Nephron progenitor cell (in vitro differentiated cells): ENCODE data around the gene PLXNA1.
A peak's percentile ranks its signal among the peaks of the same experiment; 100 is the strongest.

Experiments used
- DNase-seq: peaks from one replicate; pipeline ENCODE4 v3.0.0; 2021
- H3K27ac Mint-ChIP-seq: 2 replicates; pipeline ENCODE4 v1.8.0; 2021; ENCODE audit warnings: mild to moderate bottlenecking, moderate library complexity, mixed read lengths
- H3K27me3 Mint-ChIP-seq: 2 replicates; pipeline ENCODE4 v1.8.0; 2021; ENCODE audit warnings: mild to moderate bottlenecking, low read depth, mixed read lengths; ENCODE audit not compliant: poor library complexity
- H3K36me3 Mint-ChIP-seq: 2 replicates; pipeline ENCODE4 v1.8.0; 2021; ENCODE audit warnings: low read depth, mixed read lengths
- H3K4me1 Mint-ChIP-seq: 2 replicates; pipeline ENCODE4 v1.8.0; 2021; ENCODE audit warnings: mixed read lengths
- H3K4me3 Mint-ChIP-seq: 2 replicates; pipeline ENCODE4 v1.8.0; 2021; ENCODE audit warnings: mild to moderate bottlenecking, moderate library complexity, mixed read lengths
- H3K9me3 Mint-ChIP-seq: 2 replicates; pipeline ENCODE4 v1.8.0; 2021; ENCODE audit warnings: mild to moderate bottlenecking, moderate library complexity, mixed read lengths
- CTCF ChIP-seq: fragments of 200-600 bp; sonication (generic); IDR thresholded peaks from 2 replicates; pipeline ENCODE4 v1.5.0; 2021; ENCODE audit warnings: antibody characterized with exemption

PLXNA1 gene

GRCh38 chr3:126941721-126942270 is 41.1 kb upstream of the PLXNA1 start:
- H3K27ac Mint-ChIP-seq: no peak overlapping the region
- H3K4me1 Mint-ChIP-seq: peaks cover 33% of the 10 kb centered on the region
- TF ChIP-seq CTCF: no peak
- H3K4me3 Mint-ChIP-seq: no peak overlapping the region
- H3K27me3 Mint-ChIP-seq: peaks cover 8% of the 10 kb centered on the region
- no peaks in the 10 kb centered on the region for H3K9me3 Mint-ChIP-seq
- no peaks in the 10 kb centered on the region for H3K36me3 Mint-ChIP-seq
- DNase-seq: no peak

GRCh38 chr3:126944089-126944965 is 38.6 kb upstream of the PLXNA1 start:
- Mint-ChIP-seq H3K4me3 (no peak overlapping the region), H3K36me3 (no peaks in the 10 kb centered on the region), H3K4me1 (peaks cover 14% of the 10 kb centered on the region), H3K27ac (peak overlapping the region; percentile 60), H3K27me3 (peaks cover 2% of the 10 kb centered on the region), H3K9me3 (no peaks in the 10 kb centered on the region)
- TF ChIP-seq CTCF: no peak
- DNase-seq: no peak

- no peak overlapping the region for H3K4me3 Mint-ChIP-seq
- peaks cover 2% of the 10 kb centered on the region for H3K27me3 Mint-ChIP-seq
- no peaks in the 10 kb centered on the region for H3K36me3 Mint-ChIP-seq
- no peak for DNase-seq
- no peak overlapping the region for H3K27ac Mint-ChIP-seq
- TF ChIP-seq CTCF: no peak
- peaks cover 12% of the 10 kb centered on the region for H3K4me1 Mint-ChIP-seq
- no peaks in the 10 kb centered on the region for H3K9me3 Mint-ChIP-seq
Observed at GRCh38 chr3:126945171-126945721, 37.7 kb upstream of the PLXNA1 start.

GRCh38 chr3:126945891-126946290 is 37.0 kb upstream of the PLXNA1 start:
- Mint-ChIP-seq H3K27me3 (peaks cover 2% of the 10 kb centered on the region), H3K36me3 (no peaks in the 10 kb centered on the region)
- no peak for TF ChIP-seq CTCF

GRCh38 chr3:126946405-126946804 is 36.5 kb upstream of the PLXNA1 start:
- Mint-ChIP-seq H3K27ac (no peak overlapping the region), H3K4me1 (peaks cover 12% of the 10 kb centered on the region), H3K4me3 (no peak overlapping the region), H3K9me3 (no peaks in the 10 kb centered on the region), H3K27me3 (peaks cover 2% of the 10 kb centered on the region), H3K36me3 (no peaks in the 10 kb centered on the region)
- no peak for DNase-seq
- TF ChIP-seq CTCF: no peak

More at GRCh38 chr3:126945891-126946290, 37.0 kb upstream of the PLXNA1 start:
- Mint-ChIP-seq H3K4me1 (peaks cover 12% of the 10 kb centered on the region), H3K4me3 (no peak overlapping the region), H3K27ac (no peak overlapping the region), H3K9me3 (no peaks in the 10 kb centered on the region)
- no peak for DNase-seq
